GM12864 (cell line): Measurements from ENCODE around the gene NFKBIB.

ENCODE experiments used
- DNase-seq: peaks from one replicate; pipeline ENCODE4 v3.0.0-alpha.2; 2011; ENCODE audit warnings: low read depth
- H3K4me3 ChIP-seq: 2 replicates; pipeline ENCODE4 v1.5.1; 2011; ENCODE audit warnings: mild to moderate bottlenecking, low read depth, low read length, control low read depth
- TF ChIP-seq, protein P1 (sequence below): IDR thresholded peaks from 2 replicates; pipeline ENCODE4 v1.5.1; 2011; ENCODE audit warnings: low read depth, mild to moderate bottlenecking, moderate library complexity, low read length, control low read depth, inconsistent platforms; ENCODE audit errors: missing control alignments

NFKBIB gene

DNA sequence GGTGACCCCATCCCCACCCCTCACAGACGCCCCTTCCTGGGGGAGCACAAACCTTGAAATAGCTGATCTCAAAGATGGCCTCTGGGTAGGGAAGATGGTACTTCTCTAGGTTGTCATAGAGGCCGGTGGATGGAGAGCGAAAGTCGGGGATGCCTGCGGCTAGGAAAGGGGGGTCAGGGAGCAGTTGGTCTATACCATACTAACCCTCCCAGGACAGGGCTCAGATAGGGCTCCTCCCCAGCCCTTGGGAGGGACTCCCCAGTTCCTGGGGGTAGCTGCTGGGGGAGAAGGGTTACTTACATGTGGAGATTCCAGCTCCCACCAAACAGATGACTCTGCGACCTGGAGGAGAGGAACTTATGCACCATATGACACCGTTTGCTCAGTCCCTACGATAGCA lies 10.0 kb upstream of the NFKBIB start:
- TF ChIP-seq, protein P1, sequence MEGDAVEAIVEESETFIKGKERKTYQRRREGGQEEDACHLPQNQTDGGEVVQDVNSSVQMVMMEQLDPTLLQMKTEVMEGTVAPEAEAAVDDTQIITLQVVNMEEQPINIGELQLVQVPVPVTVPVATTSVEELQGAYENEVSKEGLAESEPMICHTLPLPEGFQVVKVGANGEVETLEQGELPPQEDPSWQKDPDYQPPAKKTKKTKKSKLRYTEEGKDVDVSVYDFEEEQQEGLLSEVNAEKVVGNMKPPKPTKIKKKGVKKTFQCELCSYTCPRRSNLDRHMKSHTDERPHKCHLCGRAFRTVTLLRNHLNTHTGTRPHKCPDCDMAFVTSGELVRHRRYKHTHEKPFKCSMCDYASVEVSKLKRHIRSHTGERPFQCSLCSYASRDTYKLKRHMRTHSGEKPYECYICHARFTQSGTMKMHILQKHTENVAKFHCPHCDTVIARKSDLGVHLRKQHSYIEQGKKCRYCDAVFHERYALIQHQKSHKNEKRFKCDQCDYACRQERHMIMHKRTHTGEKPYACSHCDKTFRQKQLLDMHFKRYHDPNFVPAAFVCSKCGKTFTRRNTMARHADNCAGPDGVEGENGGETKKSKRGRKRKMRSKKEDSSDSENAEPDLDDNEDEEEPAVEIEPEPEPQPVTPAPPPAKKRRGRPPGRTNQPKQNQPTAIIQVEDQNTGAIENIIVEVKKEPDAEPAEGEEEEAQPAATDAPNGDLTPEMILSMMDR: no peak
- no peak for DNase-seq
- no peak overlapping the region for H3K4me3 ChIP-seq

DNA sequence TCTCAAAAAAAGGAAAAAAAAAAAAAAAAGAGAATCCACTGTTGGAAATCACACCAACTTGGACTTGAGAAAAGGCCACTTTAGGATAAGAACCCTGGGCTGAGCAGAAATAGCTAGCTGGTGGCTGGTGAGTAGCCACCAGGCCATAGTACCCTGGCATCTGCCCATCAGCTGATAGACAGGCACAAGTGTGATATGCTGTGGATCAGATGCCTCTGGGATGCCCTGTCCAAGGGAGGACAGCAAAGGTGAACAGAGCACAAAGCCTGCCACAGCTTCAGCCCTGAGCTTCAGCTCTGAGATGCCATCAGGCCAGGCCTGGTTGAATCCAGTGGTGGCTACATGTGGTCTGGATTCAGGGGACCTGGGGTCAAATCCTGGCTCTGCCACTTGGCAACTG lies 9.1 kb upstream of the NFKBIB start:
- no peak overlapping the region for H3K4me3 ChIP-seq
- no peak for DNase-seq
- TF ChIP-seq, protein P1: no peak

DNA sequence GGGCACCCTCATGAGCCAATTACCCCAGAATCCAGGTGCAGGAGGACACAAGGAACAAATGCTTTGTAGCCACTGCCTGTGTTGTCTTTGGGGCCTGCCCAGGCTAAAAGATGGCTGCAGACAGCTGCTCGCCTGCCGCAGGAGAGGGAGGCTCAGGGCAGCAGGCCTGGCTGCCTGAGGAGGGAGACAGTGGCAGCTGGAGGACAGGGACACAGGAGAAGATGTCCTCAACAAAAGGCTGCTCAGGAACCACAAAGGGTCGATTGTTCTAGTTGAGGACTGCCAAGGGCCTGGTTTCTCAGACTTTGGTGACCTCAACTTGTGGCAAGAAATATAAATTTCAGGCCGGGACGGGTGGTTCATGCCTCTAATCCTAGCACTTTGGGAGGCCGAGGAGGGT lies 8.0 kb upstream of the NFKBIB start:
- TF ChIP-seq, protein P1: no peak
- DNase-seq: no peak
- H3K4me3 ChIP-seq: no peak overlapping the region

DNA sequence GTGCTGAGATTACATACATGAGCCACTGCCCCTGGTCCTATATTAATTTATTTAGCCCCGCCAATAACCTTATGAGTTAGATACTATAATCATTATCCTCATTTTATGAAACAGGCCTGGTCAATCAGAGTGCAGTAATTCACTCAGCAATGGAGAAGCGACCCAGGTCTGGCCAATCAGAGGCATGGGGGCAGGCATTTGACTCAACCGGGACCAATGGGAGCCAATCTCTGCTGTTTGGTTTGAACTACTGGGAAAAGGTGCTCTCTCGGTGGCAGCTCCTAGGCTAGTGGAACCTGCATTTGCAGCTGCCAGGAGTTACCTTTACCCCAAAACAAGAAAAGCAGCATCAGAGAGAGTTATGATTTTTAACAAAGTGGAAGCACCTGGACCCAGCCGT lies 6.9 kb upstream of the NFKBIB start:
- no peak for DNase-seq
- H3K4me3 ChIP-seq: no peak overlapping the region
- TF ChIP-seq, protein P1: no peak

DNA sequence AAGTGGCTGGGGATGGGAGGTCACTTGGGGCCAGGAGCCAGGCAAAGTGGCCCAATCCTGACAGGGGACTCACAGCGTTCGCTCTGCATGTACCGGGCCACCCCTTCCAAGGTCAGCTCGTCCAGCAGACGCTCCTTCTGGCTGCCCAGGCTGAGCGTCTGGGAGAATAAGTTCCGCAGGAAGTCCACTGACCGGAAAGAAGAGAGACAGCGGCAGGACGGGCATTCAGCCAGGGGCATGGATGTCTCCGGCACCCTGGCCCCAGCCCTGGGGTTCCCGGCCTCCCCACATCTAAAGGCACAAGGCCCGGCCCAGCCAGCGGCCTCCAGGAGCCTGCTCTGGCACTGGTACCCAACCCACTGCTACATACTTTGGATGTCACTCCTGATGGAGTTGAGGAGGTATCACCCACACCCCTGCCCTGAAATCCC lies 6.4 kb upstream of the NFKBIB start:
- TF ChIP-seq, protein P1: no peak
- H3K4me3 ChIP-seq: no peak overlapping the region
- DNase-seq: no peak

DNA sequence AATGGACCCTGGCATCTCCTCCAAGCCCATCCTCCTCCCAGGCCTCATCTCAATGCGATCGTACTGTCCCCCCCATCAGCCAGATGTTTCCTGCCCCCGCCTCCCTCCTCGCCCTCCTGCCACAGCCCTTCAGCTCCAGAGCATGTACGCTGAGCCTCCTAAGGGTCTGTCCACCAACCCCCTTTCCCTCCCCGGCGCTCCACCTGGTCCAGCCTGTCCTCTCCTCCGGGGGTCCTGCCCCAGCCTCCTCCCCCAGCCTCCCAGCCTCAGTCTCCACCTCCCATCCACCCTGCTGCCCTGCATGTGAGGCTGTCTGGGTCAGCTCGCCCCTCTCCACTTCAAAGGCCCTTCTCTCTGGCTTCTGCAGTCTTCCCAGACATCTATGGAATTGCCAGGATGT lies 4.8 kb upstream of the NFKBIB start:
- no peak overlapping the region for H3K4me3 ChIP-seq
- TF ChIP-seq, protein P1: no peak

DNA sequence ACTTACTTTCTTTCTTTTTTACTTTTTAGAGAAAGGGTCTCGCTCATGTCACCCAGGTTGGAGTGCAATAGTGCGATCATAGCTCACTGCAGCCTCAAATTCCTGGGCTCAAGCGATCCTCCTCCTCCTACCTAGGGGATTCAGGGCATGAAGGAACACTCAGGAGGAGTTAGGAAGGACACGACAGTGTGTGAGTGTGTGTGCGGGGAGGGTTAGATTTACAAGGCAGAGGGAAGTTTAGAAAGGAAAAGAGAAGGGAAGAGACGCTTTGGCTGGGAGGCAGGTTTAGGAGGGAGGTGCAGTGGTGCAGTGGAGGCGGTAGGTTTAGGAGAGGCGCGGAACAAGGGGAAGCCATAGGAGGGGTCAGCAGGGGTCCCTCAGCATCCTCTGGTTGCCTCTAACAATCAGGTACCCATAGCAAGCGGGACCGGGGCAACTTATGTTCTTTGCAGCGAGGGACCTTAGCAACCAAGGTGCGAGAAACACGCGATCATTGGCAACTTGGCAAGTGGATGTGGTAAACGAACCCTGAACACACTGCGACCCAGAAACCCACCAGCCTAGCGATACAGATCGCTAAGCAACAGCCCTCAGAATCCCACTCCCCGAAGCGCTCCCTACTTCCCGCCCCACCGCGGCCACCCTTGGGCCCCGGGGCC lies 852 bp upstream of the NFKBIB start:
- DNase-seq: no peak
- H3K4me3 ChIP-seq: peak overlapping the region; percentile 62
- TF ChIP-seq, protein P1: no peak

More for the DNA sequence above, 4.8 kb upstream of the NFKBIB start:
- DNase-seq: no peak
